ENCODE results near the gene AOC3.
"Not testable (repeated sequence)": the region's sequence is repeated elsewhere in the genome, so short reads cannot be mapped to it uniquely, and the experiment has no call there.

Gene AOC3

DNA sequence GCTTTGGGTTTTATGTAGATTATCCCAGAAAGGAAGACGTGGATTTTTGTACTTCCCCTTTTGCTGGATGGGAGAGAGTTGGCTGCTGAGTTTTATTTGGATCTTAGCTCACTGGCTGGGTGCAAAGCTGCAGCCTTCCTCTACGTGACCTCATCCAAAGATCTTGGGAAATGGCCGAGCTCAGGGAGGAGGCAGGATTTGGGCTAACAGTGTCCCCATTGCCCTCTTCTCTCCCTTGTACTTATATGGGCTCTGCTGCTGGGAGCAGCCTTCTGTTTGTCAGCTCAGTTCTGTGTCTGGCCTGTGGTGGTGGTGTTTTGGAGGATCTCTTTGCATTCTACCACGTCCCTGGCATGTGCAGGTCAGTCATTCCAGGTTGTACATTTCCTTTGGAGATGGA is 2.0 kb downstream of the AOC3 start:
- Mint-ChIP-seq H3K9me3 (no peaks in the 10 kb centered on the region), H3K27me3 (no peaks in the 10 kb centered on the region), H3K36me3 (no peaks in the 10 kb centered on the region), H3K27ac (no peak overlapping the region), H3K4me3 (no peak overlapping the region), H3K4me1 (no peaks in the 10 kb centered on the region)

DNA sequence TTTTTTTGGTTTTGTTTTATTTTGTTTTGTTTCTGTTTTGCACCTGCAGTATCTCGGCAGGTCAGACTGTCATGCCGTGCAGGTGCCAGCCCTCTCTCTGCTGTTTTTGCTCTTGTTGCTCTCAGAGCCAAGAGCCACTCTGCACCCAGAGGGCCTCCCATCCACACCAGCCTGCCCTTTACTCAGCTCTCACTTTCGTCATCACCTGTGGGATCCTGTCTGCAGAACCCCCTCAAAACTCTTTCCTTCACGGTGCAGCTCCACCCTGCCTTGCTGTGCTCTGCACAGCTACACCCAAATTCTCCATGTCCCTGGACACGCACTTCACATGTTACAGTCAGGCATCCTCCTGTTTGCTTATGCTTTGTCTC is 2.6 kb downstream of the AOC3 start:
- H3K9me3 Mint-ChIP-seq = no peaks in the 10 kb centered on the region
- H3K27ac Mint-ChIP-seq = no peak overlapping the region
- H3K4me3 Mint-ChIP-seq = no peak overlapping the region
- no peaks in the 10 kb centered on the region for H3K36me3 Mint-ChIP-seq
- H3K27me3 Mint-ChIP-seq = no peaks in the 10 kb centered on the region
- no peaks in the 10 kb centered on the region for H3K4me1 Mint-ChIP-seq

DNA sequence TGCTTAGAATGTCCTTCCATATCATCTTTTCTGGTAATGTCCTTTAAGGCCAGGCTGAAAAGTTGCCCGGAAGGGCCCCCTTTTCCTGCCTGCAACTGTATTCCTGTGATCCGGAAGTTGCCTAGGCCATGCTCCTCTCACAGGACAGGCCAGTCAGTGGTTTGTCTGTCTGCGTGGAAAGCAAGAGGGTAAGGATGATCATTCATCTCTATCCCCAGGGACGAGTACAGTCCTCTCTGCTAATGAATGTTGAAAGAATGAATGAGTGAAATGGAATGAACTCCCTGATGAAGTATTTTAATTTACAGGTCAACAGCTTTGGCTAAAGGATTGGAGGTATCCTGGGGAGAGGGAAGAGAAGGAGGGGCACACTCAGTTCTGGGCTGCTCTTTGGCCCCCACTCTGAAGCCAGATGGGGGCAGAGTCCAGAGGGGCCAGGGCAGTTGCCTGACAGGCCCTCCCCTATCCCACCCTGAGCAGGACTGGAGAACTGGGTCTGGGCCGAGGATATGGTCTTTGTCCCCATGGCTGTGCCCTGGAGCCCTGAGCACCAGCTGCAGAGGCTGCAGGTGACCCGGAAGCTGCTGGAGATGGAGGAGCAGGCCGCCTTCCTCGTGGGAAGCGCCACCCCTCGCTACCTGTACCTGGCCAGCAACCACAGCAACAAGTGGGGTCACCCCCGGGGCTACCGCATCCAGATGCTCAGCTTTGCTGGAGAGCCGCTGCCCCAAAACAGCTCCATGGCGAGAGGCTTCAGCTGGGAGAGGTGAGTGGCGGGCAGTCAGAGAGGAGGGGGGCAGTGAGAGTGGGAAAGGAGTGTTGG is 3.2 kb downstream of the AOC3 start:
- H3K4me1 Mint-ChIP-seq = no peaks in the 10 kb centered on the region
- H3K36me3 Mint-ChIP-seq = no peaks in the 10 kb centered on the region

DNA sequence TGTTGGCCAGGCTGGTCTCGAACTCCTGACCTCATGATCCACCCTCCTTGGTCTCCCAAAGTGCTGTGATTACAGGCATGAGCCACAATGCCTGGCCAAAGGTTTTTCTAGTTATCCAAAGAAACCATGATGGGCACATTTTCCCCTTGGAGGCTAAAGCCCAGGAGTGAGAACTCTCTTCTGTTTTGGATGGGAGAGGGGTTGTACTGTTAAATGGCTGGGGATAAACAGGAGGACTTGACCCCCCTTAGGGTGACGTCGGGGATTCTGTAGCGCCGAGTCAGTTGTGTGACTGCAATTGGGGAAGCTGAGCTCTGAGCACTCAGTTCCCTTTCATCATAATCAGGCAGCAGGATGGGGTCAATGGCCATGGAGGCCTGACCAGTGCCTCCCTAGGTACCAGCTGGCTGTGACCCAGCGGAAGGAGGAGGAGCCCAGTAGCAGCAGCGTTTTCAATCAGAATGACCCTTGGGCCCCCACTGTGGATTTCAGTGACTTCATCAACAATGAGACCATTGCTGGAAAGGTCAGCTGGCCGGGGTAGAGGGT is 4.1 kb downstream of the AOC3 start:
- no peaks in the 10 kb centered on the region for H3K9me3 Mint-ChIP-seq
- H3K4me1 Mint-ChIP-seq = no peaks in the 10 kb centered on the region
- H3K4me3 Mint-ChIP-seq = no peak overlapping the region
- no peaks in the 10 kb centered on the region for H3K27me3 Mint-ChIP-seq
- H3K27ac Mint-ChIP-seq = no peak overlapping the region
- no peaks in the 10 kb centered on the region for H3K36me3 Mint-ChIP-seq

More for the DNA sequence above, 3.2 kb downstream of the AOC3 start:
- H3K27ac Mint-ChIP-seq = no peak overlapping the region
- no peaks in the 10 kb centered on the region for H3K9me3 Mint-ChIP-seq
- no peaks in the 10 kb centered on the region for H3K27me3 Mint-ChIP-seq
- no peak overlapping the region for H3K4me3 Mint-ChIP-seq

DNA sequence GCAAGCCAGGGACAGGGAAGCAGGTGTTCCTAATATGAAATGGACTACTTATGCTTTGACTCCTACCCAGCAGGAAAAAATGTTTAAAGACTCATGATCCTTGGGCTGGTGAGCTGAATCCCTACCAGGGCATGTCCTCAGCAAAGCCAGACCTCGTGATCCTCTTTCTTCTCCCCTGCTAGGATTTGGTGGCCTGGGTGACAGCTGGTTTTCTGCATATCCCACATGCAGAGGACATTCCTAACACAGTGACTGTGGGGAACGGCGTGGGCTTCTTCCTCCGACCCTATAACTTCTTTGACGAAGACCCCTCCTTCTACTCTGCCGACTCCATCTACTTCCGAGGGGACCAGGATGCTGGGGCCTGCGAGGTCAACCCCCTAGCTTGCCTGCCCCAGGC is 5.1 kb downstream of the AOC3 start:
- not testable (repeated sequence) for H3K9me3 Mint-ChIP-seq, H3K4me3 Mint-ChIP-seq, H3K27me3 Mint-ChIP-seq, H3K4me1 Mint-ChIP-seq, H3K36me3 Mint-ChIP-seq, H3K27ac Mint-ChIP-seq

DNA sequence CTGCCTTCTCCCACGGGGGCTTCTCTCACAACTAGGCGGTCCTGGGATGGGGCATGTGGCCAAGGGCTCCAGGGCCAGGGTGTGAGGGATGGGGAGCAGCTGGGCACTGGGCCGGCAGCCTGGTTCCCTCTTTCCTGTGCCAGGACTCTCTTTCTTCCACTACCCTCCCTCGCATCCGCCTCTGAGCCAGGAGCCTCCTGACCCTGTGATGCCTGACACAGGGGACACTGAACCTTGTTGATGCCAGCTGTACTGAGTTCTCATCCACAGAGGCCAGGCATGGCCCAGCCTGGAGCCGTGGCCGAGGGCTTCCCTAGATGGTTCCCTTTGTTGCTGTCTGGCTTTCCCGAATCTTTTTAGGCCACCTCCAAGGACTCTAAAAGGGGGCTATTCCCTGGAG is 5.5 kb downstream of the AOC3 start:
- not testable (repeated sequence) for H3K36me3 Mint-ChIP-seq, H3K4me1 Mint-ChIP-seq, H3K9me3 Mint-ChIP-seq, H3K4me3 Mint-ChIP-seq, H3K27ac Mint-ChIP-seq, H3K27me3 Mint-ChIP-seq

DNA sequence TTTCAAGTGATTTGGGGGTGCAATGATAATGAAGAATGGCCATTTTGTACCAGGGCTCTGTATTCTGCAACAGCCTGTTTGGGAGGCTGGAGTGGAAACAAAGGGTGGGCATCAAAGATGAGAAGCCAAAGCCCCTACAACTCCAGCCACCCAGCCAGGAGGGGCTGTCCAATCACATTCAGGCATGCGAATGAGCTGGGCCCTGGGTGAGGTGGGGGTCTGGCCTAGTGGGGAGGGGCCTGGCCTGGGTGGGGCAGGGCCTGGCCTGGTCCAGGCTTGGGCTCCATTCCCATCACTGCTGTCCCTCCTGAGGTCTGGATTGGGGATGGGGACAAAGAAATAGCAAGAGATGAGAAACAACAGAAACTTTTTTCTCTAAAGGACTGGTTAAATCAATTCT is 6.4 kb downstream of the AOC3 start:
- Mint-ChIP-seq H3K4me1 (no peaks in the 10 kb centered on the region), H3K4me3 (no peak overlapping the region), H3K9me3 (no peaks in the 10 kb centered on the region), H3K36me3 (no peaks in the 10 kb centered on the region), H3K27ac (no peak overlapping the region), H3K27me3 (no peaks in the 10 kb centered on the region)

DNA sequence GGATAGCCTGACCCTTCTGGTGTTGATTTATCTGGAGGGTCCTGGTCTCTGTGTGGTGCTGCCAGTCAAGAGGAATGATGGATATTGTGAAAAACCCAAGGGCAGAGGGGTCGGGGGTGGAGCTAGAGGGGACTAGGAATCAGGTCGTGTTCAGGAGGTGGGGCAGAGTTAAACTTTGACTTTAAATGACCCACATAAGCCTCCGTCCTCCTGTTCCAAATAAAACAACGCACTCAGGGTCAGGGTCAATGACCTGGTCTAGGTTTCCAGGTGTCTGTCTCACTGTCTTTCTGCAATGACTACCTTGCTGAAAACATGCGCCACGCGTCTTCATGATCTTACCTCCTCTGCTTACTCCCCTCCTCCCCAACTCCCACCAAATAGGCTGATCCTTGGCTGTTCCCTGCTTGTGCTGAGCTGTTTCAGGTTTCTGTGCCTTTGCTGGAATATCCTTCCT is 14.7 kb downstream of the AOC3 start:
- Mint-ChIP-seq H3K27me3 (no peaks in the 10 kb centered on the region), H3K36me3 (no peaks in the 10 kb centered on the region), H3K4me1 (no peaks in the 10 kb centered on the region), H3K4me3 (no peak overlapping the region), H3K27ac (no peak overlapping the region), H3K9me3 (no peaks in the 10 kb centered on the region)

DNA sequence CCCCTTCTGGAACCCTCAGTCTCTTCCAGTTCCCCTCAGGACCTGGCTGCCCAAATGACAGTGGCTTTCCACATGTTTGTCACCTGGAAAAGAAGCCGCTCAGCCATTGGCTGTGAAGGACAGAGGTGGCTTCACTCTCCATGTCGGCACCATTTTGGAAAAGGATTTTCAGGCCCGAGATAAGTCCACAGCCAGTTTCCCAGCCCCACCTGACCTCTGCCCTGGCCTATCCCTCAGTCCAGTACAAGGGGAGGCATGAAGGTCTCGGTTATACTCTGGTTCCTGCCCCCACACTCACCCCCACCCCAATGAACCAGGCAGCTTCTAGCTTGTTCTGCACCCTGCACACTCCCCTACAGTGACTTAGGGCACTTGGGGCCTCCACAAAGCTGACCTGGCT is 15.2 kb downstream of the AOC3 start:
- H3K27ac Mint-ChIP-seq = no peak overlapping the region
- no peaks in the 10 kb centered on the region for H3K9me3 Mint-ChIP-seq
- H3K4me1 Mint-ChIP-seq = no peaks in the 10 kb centered on the region
- H3K36me3 Mint-ChIP-seq = no peaks in the 10 kb centered on the region
- no peak overlapping the region for H3K4me3 Mint-ChIP-seq
- no peaks in the 10 kb centered on the region for H3K27me3 Mint-ChIP-seq

DNA sequence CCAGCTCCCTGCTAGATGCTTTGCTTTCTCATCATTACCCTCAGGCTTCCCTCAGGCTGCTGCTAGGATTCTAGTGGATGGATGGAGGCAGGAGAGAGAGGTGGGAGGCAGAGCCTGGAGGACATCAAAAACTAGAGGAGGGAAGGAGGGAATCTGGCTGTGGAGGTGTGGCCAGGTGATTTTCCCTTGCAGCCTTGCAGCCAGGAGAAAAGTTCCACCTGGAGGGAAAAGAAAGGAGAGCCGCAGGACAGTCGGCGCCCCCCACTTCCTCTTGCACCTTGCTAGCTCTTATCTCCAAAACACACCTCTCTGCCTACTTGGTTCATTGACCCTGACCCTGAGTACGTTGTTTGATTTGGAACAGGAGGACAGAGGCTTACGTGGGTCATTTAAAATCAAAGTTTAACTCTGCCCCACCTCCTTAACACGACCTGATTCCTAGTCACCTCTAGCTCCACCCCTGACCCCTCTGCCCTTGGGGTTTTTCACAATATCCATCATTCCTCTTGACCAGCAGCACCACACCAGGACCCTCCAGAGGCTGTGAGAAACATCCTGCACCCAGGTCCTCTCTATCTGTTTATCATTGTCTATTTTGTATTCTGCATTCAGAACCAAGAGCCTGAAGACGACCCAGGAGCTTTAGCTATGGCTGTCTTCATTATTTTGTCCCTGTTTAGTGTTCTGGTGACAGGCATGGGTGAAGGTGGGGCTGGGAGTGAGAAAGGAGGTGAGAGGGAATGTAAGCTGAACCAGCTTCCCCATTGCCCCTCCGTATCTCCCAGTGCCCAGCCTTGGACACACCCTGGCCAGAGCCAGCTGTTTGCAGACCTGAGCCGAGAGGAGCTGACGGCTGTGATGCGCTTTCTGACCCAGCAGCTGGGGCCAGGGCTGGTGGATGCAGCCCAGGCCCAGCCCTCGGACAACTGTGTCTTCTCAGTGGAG is 15.9 kb downstream of the AOC3 start:
- peaks cover 1% of the 10 kb centered on the region for H3K36me3 Mint-ChIP-seq
- H3K4me1 Mint-ChIP-seq = no peaks in the 10 kb centered on the region
- H3K9me3 Mint-ChIP-seq = no peaks in the 10 kb centered on the region
- H3K27ac Mint-ChIP-seq = no peak overlapping the region
- H3K27me3 Mint-ChIP-seq = no peaks in the 10 kb centered on the region
- no peak overlapping the region for H3K4me3 Mint-ChIP-seq

DNA sequence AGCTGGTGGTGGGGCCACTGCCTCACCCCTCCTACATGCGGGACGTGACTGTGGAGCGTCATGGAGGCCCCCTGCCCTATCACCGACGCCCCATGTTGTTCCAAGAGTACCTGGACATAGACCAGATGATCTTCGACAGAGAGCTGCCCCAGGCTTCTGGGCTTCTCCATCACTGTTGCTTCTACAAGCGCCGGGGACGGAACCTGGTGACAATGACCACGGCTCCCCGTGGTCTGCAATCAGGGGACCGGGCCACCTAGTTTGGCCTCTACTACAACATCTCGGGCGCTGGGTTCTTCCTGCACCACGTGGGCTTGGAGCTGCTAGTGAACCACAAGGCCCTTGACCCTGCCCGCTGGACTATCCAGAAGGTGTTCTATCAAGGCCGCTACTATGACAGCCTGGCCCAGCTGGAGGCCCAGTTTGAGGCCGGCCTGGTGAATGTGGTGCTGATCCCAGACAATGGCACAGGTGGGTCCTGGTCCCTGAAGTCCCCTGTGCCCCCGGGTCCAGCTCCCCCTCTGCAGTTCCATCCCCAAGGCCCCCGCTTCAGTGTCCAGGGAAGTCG is 16.8 kb downstream of the AOC3 start:
- not testable (repeated sequence) for H3K36me3 Mint-ChIP-seq, H3K4me3 Mint-ChIP-seq, H3K27ac Mint-ChIP-seq, H3K4me1 Mint-ChIP-seq, H3K27me3 Mint-ChIP-seq, H3K9me3 Mint-ChIP-seq

DNA sequence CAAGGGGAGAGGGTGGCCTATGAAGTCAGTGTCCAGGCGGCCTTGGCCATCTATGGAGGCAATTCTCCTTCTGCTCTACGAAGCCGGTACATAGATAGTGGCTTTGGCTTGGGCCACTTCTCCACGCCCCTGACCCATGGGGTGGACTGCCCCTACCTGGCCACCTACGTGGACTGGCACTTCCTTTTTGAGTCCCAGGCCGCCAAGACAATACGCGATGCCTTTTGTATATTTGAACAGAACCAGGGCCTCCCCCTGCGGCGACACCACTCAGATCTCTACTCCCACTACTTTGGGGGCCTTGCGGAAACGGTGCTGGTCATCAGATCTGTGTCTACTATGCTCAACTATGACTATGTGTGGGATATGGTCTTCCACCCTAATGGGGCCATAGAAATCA is 17.3 kb downstream of the AOC3 start:
- Mint-ChIP-seq H3K27me3 (no peaks in the 10 kb centered on the region), H3K27ac (no peak overlapping the region), H3K4me3 (no peak overlapping the region), H3K9me3 (no peaks in the 10 kb centered on the region), H3K36me3 (peaks cover 1% of the 10 kb centered on the region), H3K4me1 (no peaks in the 10 kb centered on the region)

DNA sequence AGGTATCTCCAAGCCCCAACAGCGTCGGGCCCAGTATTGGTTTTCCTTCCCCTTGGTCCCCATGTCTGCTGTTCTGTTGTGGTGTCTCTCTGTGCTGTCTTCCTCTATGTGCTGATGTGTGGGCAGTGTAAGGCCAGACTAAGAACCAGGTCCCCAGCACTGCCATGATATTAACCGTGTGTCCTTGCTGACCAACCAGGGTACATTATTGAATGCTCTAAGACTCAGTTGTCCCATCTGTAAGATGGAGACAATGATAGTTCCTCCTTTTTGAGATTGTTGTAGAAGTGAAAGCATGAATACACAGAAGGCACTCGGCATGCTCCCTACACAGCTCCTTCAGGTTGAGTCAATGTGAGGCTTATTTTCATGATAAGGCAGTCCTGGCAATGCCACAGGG is 20.6 kb downstream of the AOC3 start:
- H3K4me3 Mint-ChIP-seq = no peak overlapping the region
- H3K27me3 Mint-ChIP-seq = no peaks in the 10 kb centered on the region
- H3K4me1 Mint-ChIP-seq = no peaks in the 10 kb centered on the region
- H3K27ac Mint-ChIP-seq = no peak overlapping the region
- peaks cover 1% of the 10 kb centered on the region for H3K36me3 Mint-ChIP-seq
- no peaks in the 10 kb centered on the region for H3K9me3 Mint-ChIP-seq

DNA sequence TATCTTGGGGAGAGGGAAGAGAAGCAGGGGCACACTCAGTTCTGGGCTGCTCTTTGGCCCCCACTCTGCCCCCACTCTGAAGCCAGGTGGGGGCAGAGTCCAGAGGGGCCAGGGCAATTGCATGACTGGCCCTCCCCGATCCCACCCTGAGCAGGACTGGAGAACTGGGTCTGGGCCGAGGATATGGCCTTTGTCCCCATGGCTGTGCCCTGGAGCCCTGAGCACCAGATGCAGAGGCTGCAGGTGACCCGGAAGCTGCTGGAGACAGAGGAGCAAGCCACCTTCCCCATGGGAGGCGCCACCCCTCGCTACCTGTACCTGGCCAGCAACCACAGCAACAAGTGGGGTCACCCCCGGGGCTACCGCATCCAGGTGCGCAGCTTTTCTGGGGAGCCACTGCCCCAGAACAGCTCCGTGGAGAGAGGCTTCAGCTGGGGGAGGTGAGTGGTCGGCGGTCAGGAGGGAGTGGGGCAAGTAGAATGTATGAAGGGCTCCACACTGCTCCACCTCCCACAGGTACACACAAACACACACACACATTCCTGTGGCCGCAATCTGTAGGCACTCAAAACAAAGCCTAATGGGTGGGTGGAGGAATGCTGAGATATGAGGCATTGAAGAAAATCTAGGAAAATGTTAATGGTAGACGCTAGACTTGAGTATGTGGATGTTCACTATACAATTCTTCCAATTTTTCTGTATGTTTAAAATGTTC is 21.4 kb downstream of the AOC3 start:
- H3K36me3 Mint-ChIP-seq = peaks cover 1% of the 10 kb centered on the region
- no peaks in the 10 kb centered on the region for H3K9me3 Mint-ChIP-seq
- H3K27ac Mint-ChIP-seq = no peak overlapping the region
- H3K27me3 Mint-ChIP-seq = peaks cover 2% of the 10 kb centered on the region
- no peak overlapping the region for H3K4me3 Mint-ChIP-seq
- no peaks in the 10 kb centered on the region for H3K4me1 Mint-ChIP-seq

DNA sequence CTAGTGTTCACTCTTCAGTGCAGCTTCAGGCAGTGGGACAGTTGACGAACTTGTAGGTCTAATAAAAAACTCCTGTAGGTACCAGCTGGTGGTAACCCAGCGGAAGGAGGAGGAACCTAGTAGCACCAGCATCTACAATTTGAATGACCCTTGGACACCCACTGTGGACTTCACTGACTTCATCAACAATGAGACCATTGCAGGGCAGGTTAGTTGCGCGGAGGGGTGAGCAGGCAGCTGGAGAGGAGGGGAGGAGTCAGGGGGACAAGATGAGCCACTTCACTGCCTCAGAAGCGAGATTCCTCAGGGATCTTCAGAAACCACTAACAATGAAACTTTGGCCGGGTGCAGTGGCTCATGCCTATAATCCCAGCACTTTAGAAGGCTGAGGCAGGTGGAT is 22.3 kb downstream of the AOC3 start:
- no peak overlapping the region for H3K27ac Mint-ChIP-seq
- H3K9me3 Mint-ChIP-seq = no peaks in the 10 kb centered on the region
- H3K4me1 Mint-ChIP-seq = no peaks in the 10 kb centered on the region
- H3K27me3 Mint-ChIP-seq = peaks cover 3% of the 10 kb centered on the region
- peaks cover 1% of the 10 kb centered on the region for H3K36me3 Mint-ChIP-seq
- H3K4me3 Mint-ChIP-seq = no peak overlapping the region
